Activated CD8-positive, alpha-beta T cell treated with anti-CD3 and anti-CD28 coated beads for 36 hours (primary cell): ENCODE results near the gene TSC22D1. TPM values are rescaled to one million over a fixed set of nuclear protein-coding genes. Genes with fewer than 3 reads are reported as not detected.

ENCODE experiments used
- ATAC-seq: fragments of 200-7000 bp; cut with Tn5 transposase; one replicate; pipeline ENCODE4 v1.10.0; 2021; ENCODE audit warnings: mild to moderate bottlenecking, moderate library complexity
- CTCF ChIA-PET: fragments of 350-600 bp; sonication (Branson Sonifier 250); formaldehyde crosslinking; loops from one replicate; lab custom pipeline; 2021; ENCODE audit warnings: antibody characterized with exemption; lab: Charles Lee
- POLR2A ChIA-PET: fragments of 350-600 bp; sonication (Branson Sonifier 250); formaldehyde crosslinking; loops from one replicate; lab custom pipeline; 2021; ENCODE audit warnings: antibody characterized with exemption; lab: Charles Lee
- DNase-seq: peaks from one replicate; pipeline ENCODE4 v3.0.0-alpha.2; 2020
- H3K27ac Mint-ChIP-seq: one replicate; pipeline ENCODE4 v1.8.0; 2021; ENCODE audit warnings: mild to moderate bottlenecking, mixed read lengths
- H3K27me3 Mint-ChIP-seq: one replicate; pipeline ENCODE4 v1.8.0; 2021; ENCODE audit warnings: mixed read lengths
- H3K36me3 Mint-ChIP-seq: one replicate; pipeline ENCODE4 v1.8.0; 2021; ENCODE audit warnings: low read depth, mixed read lengths
- H3K4me1 Mint-ChIP-seq: one replicate; pipeline ENCODE4 v1.8.0; 2021; ENCODE audit warnings: low read depth, mixed read lengths
- H3K4me3 Mint-ChIP-seq: one replicate; pipeline ENCODE4 v1.8.0; 2021; ENCODE audit warnings: mild to moderate bottlenecking, moderate library complexity, mixed read lengths
- H3K9me3 Mint-ChIP-seq: one replicate; pipeline ENCODE4 v1.8.0; 2021; ENCODE audit warnings: mixed read lengths
- CTCF ChIP-seq: fragments of 200-600 bp; IDR thresholded peaks from one replicate; pipeline ENCODE4 v1.8.0; 2022; ENCODE audit warnings: antibody characterized with exemption, mild to moderate bottlenecking
- intact Hi-C: fragments of 100-400 bp; cut with micrococcal nuclease; formaldehyde crosslinking; loops from one replicate; pipeline ENCODE4 v1.10.0; 2022
- total RNA-seq, 2 experiments: library from RNA; stranded (reverse); gene quantifications; one replicate each; pipeline ENCODE4 v1.2.3, GENCODE V29; 2021

Gene TSC22D1
- total RNA-seq, 2 experiments from 2014 or later = 7.6 to 9.6 TPM

GRCh38 chr13:44431150-44431549, 145.0 kb downstream of the TSC22D1 start:
- no peak for DNase-seq
- Mint-ChIP-seq H3K27ac (no peak overlapping the region), H3K9me3 (no peaks in the 10 kb centered on the region), H3K27me3 (peaks cover 4% of the 10 kb centered on the region), H3K4me1 (peaks cover 12% of the 10 kb centered on the region), H3K36me3 (no peaks in the 10 kb centered on the region), H3K4me3 (no peak overlapping the region)
- ChIA-PET CTCF (interaction anchor here (0.7 kb wide), 1 partner anchor 523 kb away, joined by 3 read pairs; no protein-coding TSS in a partner anchor), POLR2A (no interaction called here)
- no peak for TF ChIP-seq CTCF
- intact Hi-C loops = no loop called here
- ATAC-seq = no peak

DNA sequence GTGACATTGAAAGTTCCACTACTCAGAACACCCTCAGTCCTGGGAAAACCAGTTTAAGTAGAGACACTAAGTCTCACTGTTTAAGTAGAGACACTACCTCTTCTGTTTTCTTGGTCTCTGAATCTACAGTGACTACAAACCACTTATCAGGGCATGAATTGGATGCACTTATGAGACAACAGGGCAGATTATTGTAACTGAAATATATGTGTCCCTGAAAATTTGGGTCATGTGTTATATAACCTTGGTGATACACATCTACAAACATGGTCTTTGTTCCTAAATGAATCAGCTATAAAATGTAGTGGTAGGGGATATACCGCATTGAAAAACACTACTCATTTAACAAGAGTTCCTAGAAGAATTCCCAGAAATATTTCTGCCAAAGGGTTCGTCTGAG, 146.8 kb downstream of the TSC22D1 start:
- intact Hi-C loops = no loop called here
- no peak overlapping the region for H3K4me3 Mint-ChIP-seq
- H3K36me3 Mint-ChIP-seq = no peaks in the 10 kb centered on the region
- no peaks in the 10 kb centered on the region for H3K27me3 Mint-ChIP-seq
- DNase-seq (no peak), ATAC-seq (no peak)
- H3K4me1 Mint-ChIP-seq = no peaks in the 10 kb centered on the region
- no peaks in the 10 kb centered on the region for H3K9me3 Mint-ChIP-seq
- no peak overlapping the region for H3K27ac Mint-ChIP-seq
- ChIA-PET CTCF (interaction anchor here (1.1 kb wide), 1 partner anchor 10 kb away, joined by 3 read pairs; no protein-coding TSS in a partner anchor), POLR2A (no interaction called here)
- no peak for TF ChIP-seq CTCF

GRCh38 chr13:44426461-44426860, 149.7 kb downstream of the TSC22D1 start:
- no peaks in the 10 kb centered on the region for H3K9me3 Mint-ChIP-seq
- no peak overlapping the region for H3K4me3 Mint-ChIP-seq
- no peak for TF ChIP-seq CTCF
- ChIA-PET POLR2A (no interaction called here), CTCF (interaction anchor here (1.2 kb wide), 1 partner anchor 9 kb away, joined by 4 read pairs; no protein-coding TSS in a partner anchor)
- H3K27me3 Mint-ChIP-seq = peaks cover 9% of the 10 kb centered on the region
- H3K27ac Mint-ChIP-seq = no peak overlapping the region
- no peaks in the 10 kb centered on the region for H3K4me1 Mint-ChIP-seq
- ATAC-seq (no peak), DNase-seq (no peak)
- no peaks in the 10 kb centered on the region for H3K36me3 Mint-ChIP-seq
- intact Hi-C loops = no loop called here

- Mint-ChIP-seq H3K4me3 (no peak overlapping the region), H3K27ac (no peak overlapping the region), H3K9me3 (no peaks in the 10 kb centered on the region), H3K36me3 (no peaks in the 10 kb centered on the region), H3K27me3 (peaks cover 9% of the 10 kb centered on the region), H3K4me1 (no peaks in the 10 kb centered on the region)
- CTCF ChIA-PET = interaction anchor here (0.6 to 1.2 kb wide), 2 partner anchors 9 to 515 kb away, joined by 3 to 4 read pairs; no protein-coding TSS in a partner anchor
- no peak for TF ChIP-seq CTCF
- ATAC-seq = no peak
- POLR2A ChIA-PET = no interaction called here
- intact Hi-C loops = no loop called here
- no peak for DNase-seq
Observed at GRCh38 chr13:44425815-44426078, 150.4 kb downstream of the TSC22D1 start.

GRCh38 chr13:44425041-44425814, 150.9 kb downstream of the TSC22D1 start:
- Mint-ChIP-seq H3K36me3 (no peaks in the 10 kb centered on the region), H3K27ac (no peak overlapping the region), H3K4me1 (no peaks in the 10 kb centered on the region), H3K4me3 (no peak overlapping the region), H3K27me3 (peaks cover 9% of the 10 kb centered on the region), H3K9me3 (no peaks in the 10 kb centered on the region)
- no peak for ATAC-seq
- intact Hi-C loops = no loop called here
- DNase-seq = no peak
- POLR2A ChIA-PET = no interaction called here
- TF ChIP-seq CTCF = no peak
- CTCF ChIA-PET = interaction anchor here (0.6 to 1.2 kb wide), 3 partner anchors 10 to 514 kb away, joined by 3 to 4 read pairs (median 3); no protein-coding TSS in a partner anchor
